ENCODE measurements around the gene ATP8B3. TPM values are rescaled to one million over a fixed set of nuclear protein-coding genes. Genes with fewer than 3 reads are reported as not detected.

The ATP8B3 gene
- total RNA-seq, 2 donors from 2014 or later: 2.3 to 3.4 TPM

- Histone ChIP-seq H3K36me3 (ENCODE audit: control insufficient read depth, insufficient read depth, low read length) (no peaks in the 10 kb centered on the region), H3K27me3 (ENCODE audit: control insufficient read depth, insufficient read depth, low read length, poor library complexity, severe bottlenecking) (peaks cover 90% of the 10 kb centered on the region), H3K4me3 (ENCODE audit: low read length) (no peak overlapping the region), H3K9me3 (ENCODE audit: control insufficient read depth, low read length) (no peaks in the 10 kb centered on the region), H3K27ac (ENCODE audit: low read depth, low read length) (no peak overlapping the region), H3K9ac (ENCODE audit: extremely low read depth, low read length, poor library complexity, severe bottlenecking) (no peak overlapping the region), H3K4me1 (ENCODE audit: control insufficient read depth, insufficient read depth, low read length) (peaks cover 2% of the 10 kb centered on the region)
- TF ChIP-seq CTCF (conservative IDR thresholded peaks at IDR 0.05): peak; percentile 3
- Mint-ChIP-seq H3K4me1 (peaks cover 4% of the 10 kb centered on the region), H3K27ac (no peak overlapping the region), H3K4me3 (no peak overlapping the region), H3K27me3 (ENCODE audit: insufficient read depth) (peaks cover 87% of the 10 kb centered on the region), H3K36me3 (ENCODE audit: low read depth) (no peaks in the 10 kb centered on the region), H3K9me3 (no peaks in the 10 kb centered on the region)
- DNase-seq: peak; percentile 49
- 1 to 3% methylated on average over 29 to 86 of the region's 86 CpGs for WGBS, 2 experiments (ENCODE audit: insufficient coverage in 1 of 2, insufficient read length in 1 of 2)
Observed at GRCh38 chr19:1757468-1758230, 54.4 kb downstream of the ATP8B3 start.

GRCh38 chr19:1756705-1757465 lies 55.2 kb downstream of the ATP8B3 start:
- no peaks in the 10 kb centered on the region for H3K9me3 Mint-ChIP-seq
- peaks cover 87% of the 10 kb centered on the region for H3K27me3 Mint-ChIP-seq (ENCODE audit: insufficient read depth)
- Histone ChIP-seq H3K9ac (ENCODE audit: extremely low read depth, low read length, poor library complexity, severe bottlenecking) (no peak overlapping the region), H3K27ac (ENCODE audit: low read depth, low read length) (no peak overlapping the region), H3K36me3 (ENCODE audit: control insufficient read depth, insufficient read depth, low read length) (no peaks in the 10 kb centered on the region), H3K9me3 (ENCODE audit: control insufficient read depth, low read length) (no peaks in the 10 kb centered on the region), H3K27me3 (ENCODE audit: control insufficient read depth, insufficient read depth, low read length, poor library complexity, severe bottlenecking) (peaks cover 90% of the 10 kb centered on the region), H3K4me1 (ENCODE audit: control insufficient read depth, insufficient read depth, low read length) (peaks cover 2% of the 10 kb centered on the region), H3K4me3 (ENCODE audit: low read length) (no peak overlapping the region)
- no peaks in the 10 kb centered on the region for H3K36me3 Mint-ChIP-seq (ENCODE audit: low read depth)
- 7 to 10% methylated on average over 12 to 29 of the region's 29 CpGs for WGBS, 2 experiments (ENCODE audit: insufficient coverage in 1 of 2, insufficient read length in 1 of 2)
- peak; percentile 21 for TF ChIP-seq CTCF (conservative IDR thresholded peaks at IDR 0.05)
- DNase-seq: peak; percentile 67
- H3K4me3 Mint-ChIP-seq: no peak overlapping the region
- H3K4me1 Mint-ChIP-seq: peaks cover 4% of the 10 kb centered on the region
- H3K27ac Mint-ChIP-seq: no peak overlapping the region

GRCh38 chr19:1756264-1756663 lies 55.8 kb downstream of the ATP8B3 start:
- no peak for TF ChIP-seq CTCF (conservative IDR thresholded peaks at IDR 0.05)
- H3K9me3 Mint-ChIP-seq: no peaks in the 10 kb centered on the region
- Histone ChIP-seq H3K9me3 (ENCODE audit: control insufficient read depth, low read length) (no peaks in the 10 kb centered on the region), H3K4me3 (ENCODE audit: low read length) (no peak overlapping the region), H3K27ac (ENCODE audit: low read depth, low read length) (no peak overlapping the region), H3K36me3 (ENCODE audit: control insufficient read depth, insufficient read depth, low read length) (no peaks in the 10 kb centered on the region), H3K27me3 (ENCODE audit: control insufficient read depth, insufficient read depth, low read length, poor library complexity, severe bottlenecking) (peaks cover 90% of the 10 kb centered on the region), H3K9ac (ENCODE audit: extremely low read depth, low read length, poor library complexity, severe bottlenecking) (no peak overlapping the region), H3K4me1 (ENCODE audit: control insufficient read depth, insufficient read depth, low read length) (peaks cover 2% of the 10 kb centered on the region)
- DNase-seq: no peak
- H3K4me1 Mint-ChIP-seq: peaks cover 4% of the 10 kb centered on the region
- H3K27me3 Mint-ChIP-seq (ENCODE audit: insufficient read depth): peaks cover 87% of the 10 kb centered on the region
- no peaks in the 10 kb centered on the region for H3K36me3 Mint-ChIP-seq (ENCODE audit: low read depth)
- WGBS, 2 experiments (ENCODE audit: insufficient coverage in 1 of 2, insufficient read length in 1 of 2): 3 to 10% methylated on average over 6 to 20 of the region's 20 CpGs
- H3K27ac Mint-ChIP-seq: no peak overlapping the region
- H3K4me3 Mint-ChIP-seq: no peak overlapping the region

Data from endodermal cell (in vitro differentiated cells).